PFSK-1 (cell line): Measurements from ENCODE around the gene RANBP2.

Experiments used
- FOXP2 ChIP-seq: optimal IDR thresholded peaks from 2 replicates; pipeline ENCODE3; 2011; ENCODE audit warnings: borderline replicate concordance, control low read depth, inconsistent platforms; ENCODE audit not compliant: insufficient read depth; ENCODE audit errors: extremely low read length, extremely low read depth
- POLR2AphosphoS5 ChIP-seq: IDR thresholded peaks from 2 replicates; pipeline ENCODE4 v1.6.1; 2012; ENCODE audit warnings: low read depth, mild to moderate bottlenecking, control low read depth, low read length, moderate library complexity
- REST ChIP-seq, 2 experiments: IDR thresholded peaks; 2 replicates each; pipeline versions ENCODE4 v1.6.1 to v1.8.0; 2011 to 2012; ENCODE audit warnings: low read depth in 2 of 2, low read length in 2 of 2, control low read depth in 1 of 2, inconsistent platforms in 1 of 2, mild to moderate bottlenecking in 1 of 2, moderate library complexity in 1 of 2; ENCODE audit not compliant: insufficient read depth in 1 of 2
- SIN3A ChIP-seq: IDR thresholded peaks from 2 replicates; pipeline ENCODE4 v1.6.1; 2012; ENCODE audit warnings: mild to moderate bottlenecking, low read length, moderate library complexity, borderline replicate concordance; ENCODE audit not compliant: insufficient read depth
- TAF1 ChIP-seq: IDR thresholded peaks from 2 replicates; pipeline ENCODE4 v1.6.1; 2012; ENCODE audit warnings: low read length, control low read depth, borderline replicate concordance; ENCODE audit not compliant: insufficient read depth

The RANBP2 gene

GRCh38 chr2:108704871-108705270, 14.4 kb upstream of the RANBP2 start:
- TF ChIP-seq SIN3A, result no peak
- no peak for TF ChIP-seq REST (IDR thresholded peaks at IDR 0.05; ENCODE audit: insufficient read depth in 1 of 2, low read depth in 2 of 2, low read length in 2 of 2)
- TF ChIP-seq FOXP2, result no peak
- TF ChIP-seq TAF1, result no peak
- no peak for TF ChIP-seq POLR2AphosphoS5

GRCh38 chr2:108707300-108707699, 12.0 kb upstream of the RANBP2 start:
- TF ChIP-seq SIN3A, result no peak

- TF ChIP-seq FOXP2 (no peak), REST (IDR thresholded peaks at IDR 0.05; ENCODE audit: insufficient read depth in 1 of 2, low read depth in 2 of 2, low read length in 2 of 2) (no peak), POLR2AphosphoS5 (no peak), SIN3A (no peak), TAF1 (no peak)
Observed at GRCh38 chr2:108776475-108776874, 57.2 kb downstream of the RANBP2 start.

- TF ChIP-seq SIN3A (no peak), POLR2AphosphoS5 (no peak)
Observed at GRCh38 chr2:108778857-108779256, 59.6 kb downstream of the RANBP2 start.

GRCh38 chr2:108786008-108786353, 66.7 kb downstream of the RANBP2 start:
- TF ChIP-seq TAF1 (no peak), REST (IDR thresholded peaks at IDR 0.05; ENCODE audit: insufficient read depth in 1 of 2, low read depth in 2 of 2, low read length in 2 of 2) (no peak), POLR2AphosphoS5 (no peak), FOXP2 (no peak), SIN3A (no peak)

- TF ChIP-seq TAF1 (peak; percentile 75; the same call in 1 of the 2 replicates), FOXP2 (peak; percentile 80), POLR2AphosphoS5 (peak; percentile 87), REST (IDR thresholded peaks at IDR 0.05; ENCODE audit: insufficient read depth in 1 of 2, low read depth in 2 of 2, low read length in 2 of 2) (no peak)
Observed at GRCh38 chr2:108786354-108787215, 67.3 kb downstream of the RANBP2 start, which contains the start of gene CCDC138. Gene CCDC138, plus strand, starts transcription at chr2:108786771. Its CDS starts 52 bp downstream, at chr2:108786823.
